ENCODE results near the gene ZRANB3.
"Not testable (repeated sequence)": the region's sequence is repeated elsewhere in the genome, so short reads cannot be mapped to it uniquely, and the experiment has no call there.

Gene ZRANB3

DNA sequence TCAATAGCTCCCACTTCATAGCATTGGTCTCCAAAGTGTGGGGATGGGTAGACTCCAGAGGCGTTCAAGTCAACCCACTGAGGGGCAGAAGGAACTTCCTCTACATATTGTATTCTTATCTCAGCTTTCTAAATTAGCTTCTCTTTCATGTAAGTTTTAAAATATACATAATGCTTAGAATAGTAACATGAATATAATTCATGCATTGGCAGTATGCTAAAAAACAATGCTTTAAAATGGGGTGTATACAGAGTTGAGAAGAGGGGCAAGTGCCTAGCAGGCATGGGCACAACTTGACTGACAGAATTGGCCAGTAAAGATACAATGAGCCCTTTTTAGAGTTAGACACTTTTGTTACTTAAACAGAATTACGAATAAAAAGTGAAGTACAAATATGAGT, 212.2 kb downstream of the ZRANB3 start:
- Mint-ChIP-seq H3K9me3 (no peaks in the 10 kb centered on the region), H3K4me1 (no peaks in the 10 kb centered on the region), H3K27me3 (no peaks in the 10 kb centered on the region), H3K27ac (no peak overlapping the region), H3K4me3 (no peak overlapping the region)
- ATAC-seq (no peak), DNase-seq (no peak)

DNA sequence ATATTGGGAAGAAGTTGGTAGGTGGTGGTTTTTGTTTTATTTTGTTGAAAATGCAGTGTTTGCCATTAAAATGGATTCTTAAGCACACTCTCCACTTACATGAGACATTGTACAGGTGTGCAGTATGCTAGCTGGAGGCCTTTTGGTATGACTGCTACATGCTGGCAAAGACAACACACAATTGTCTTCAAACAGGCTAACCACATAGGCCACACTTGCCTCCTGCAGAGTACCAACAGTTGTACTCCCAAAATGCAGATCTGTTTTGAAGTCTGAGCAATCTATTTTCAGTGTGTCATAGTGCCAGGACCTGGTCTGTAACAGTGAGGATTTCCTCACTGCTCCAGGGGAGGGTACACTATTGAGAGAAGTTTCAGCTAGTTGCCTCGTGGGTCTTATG, 213.6 kb downstream of the ZRANB3 start:
- H3K27ac Mint-ChIP-seq = no peak overlapping the region
- H3K27me3 Mint-ChIP-seq = no peaks in the 10 kb centered on the region
- no peaks in the 10 kb centered on the region for H3K4me1 Mint-ChIP-seq
- H3K4me3 Mint-ChIP-seq = no peak overlapping the region
- H3K9me3 Mint-ChIP-seq = no peaks in the 10 kb centered on the region
- peak; percentile 37 for ATAC-seq
- no peak for DNase-seq

DNA sequence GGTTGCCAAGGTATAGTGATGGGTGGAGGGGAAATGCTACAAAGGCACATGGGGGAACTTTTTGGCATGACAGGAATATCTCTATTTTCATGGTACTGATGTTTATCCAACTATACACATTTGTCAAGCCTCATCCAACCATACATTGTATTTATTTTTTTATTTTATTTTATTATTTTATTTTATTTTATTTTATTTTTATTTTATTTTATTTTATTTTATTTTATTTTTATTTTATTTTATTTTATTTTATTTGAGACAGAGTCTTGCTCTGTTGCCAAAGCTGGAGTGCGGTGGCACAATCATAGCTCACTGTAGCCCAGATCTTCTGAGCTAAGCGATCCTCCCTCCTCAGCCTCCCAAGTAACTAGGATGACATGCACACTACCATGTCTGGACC, 219.1 kb downstream of the ZRANB3 start:
- Mint-ChIP-seq H3K27me3 (no peaks in the 10 kb centered on the region), H3K4me3 (no peak overlapping the region), H3K9me3 (peaks cover 8 to 9% of the 10 kb centered on the region in 2 donors)

DNA sequence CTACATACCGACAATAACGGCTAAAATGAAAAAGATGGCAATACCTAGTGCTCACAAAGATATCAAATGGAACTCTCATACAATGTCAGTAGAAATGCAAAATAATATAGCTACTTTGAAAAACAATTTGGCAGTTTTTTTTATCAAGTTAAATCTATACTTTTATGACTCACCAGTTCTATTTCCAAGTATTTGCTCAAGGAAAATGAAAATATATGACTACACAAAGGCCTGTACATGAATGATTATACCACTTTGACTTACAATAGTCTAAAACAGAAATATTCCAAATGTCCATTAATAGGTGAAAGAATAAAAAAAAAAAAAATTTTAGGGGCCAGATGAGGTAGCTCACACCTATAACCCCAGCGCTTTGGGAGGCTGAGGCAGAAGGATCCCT, 219.8 kb downstream of the ZRANB3 start:
- H3K27me3 Mint-ChIP-seq = no peaks in the 10 kb centered on the region
- no peak for ATAC-seq

More for the DNA sequence above, 219.1 kb downstream of the ZRANB3 start:
- no peak for ATAC-seq
- Mint-ChIP-seq H3K4me1 (no peaks in the 10 kb centered on the region), H3K27ac (no peak overlapping the region)
- DNase-seq = no peak

DNA sequence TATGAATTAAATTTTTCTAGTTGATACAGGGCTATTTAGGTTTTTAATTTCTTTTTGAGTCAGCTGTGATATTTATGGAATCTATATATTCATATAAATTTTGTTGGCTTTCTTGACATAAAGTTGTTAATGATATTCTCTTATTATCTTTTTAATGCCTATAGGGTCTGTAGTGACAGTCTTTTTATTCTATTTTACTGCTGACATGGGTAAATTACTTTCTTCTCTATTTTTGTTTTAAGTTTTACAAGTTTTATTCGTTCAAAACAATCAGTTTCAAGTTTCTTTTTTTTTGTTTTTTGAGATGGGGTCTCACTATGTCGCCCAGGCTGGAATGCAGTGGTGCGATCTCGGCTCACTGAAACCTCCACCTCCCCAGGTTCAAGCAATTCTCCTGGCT, 226.3 kb downstream of the ZRANB3 start:
- H3K4me3 Mint-ChIP-seq = no peak overlapping the region

More for the DNA sequence above, 219.8 kb downstream of the ZRANB3 start:
- Mint-ChIP-seq H3K4me1 (no peaks in the 10 kb centered on the region), H3K4me3 (no peak overlapping the region), H3K9me3 (peaks cover 8 to 9% of the 10 kb centered on the region in 2 donors), H3K27ac (no peak overlapping the region)
- no peak for DNase-seq

DNA sequence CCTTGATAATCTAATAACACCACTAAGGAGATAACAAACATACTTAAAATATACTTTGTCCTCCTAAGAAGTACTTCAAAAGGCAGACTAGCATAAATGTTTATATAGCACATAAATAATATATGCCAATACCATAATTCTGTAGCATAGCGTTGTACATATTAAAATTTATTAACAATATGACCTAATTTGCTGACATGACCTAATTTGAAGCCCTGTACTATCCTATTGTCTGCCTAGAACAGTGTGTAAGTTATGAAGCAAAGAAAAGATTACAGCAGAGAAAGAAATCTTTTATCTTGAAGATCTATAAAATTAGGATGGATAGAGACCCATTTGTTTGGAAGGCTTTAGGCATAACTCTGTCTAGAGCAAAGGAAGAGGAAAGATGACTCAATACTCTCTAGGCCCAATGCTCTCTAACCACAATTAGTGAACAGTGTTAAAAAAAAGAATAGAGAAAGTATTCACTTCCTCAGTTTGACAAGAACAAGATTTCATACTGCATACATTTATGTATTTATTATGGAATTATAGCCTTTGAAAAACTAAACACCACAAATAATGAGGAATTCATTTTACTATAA, 231.3 kb downstream of the ZRANB3 start:
- DNase-seq = no peak
- Mint-ChIP-seq H3K9me3 (peaks cover 13 to 53% of the 10 kb centered on the region in 2 donors), H3K4me3 (no peak overlapping the region), H3K27me3 (no peaks in the 10 kb centered on the region), H3K4me1 (no peaks in the 10 kb centered on the region), H3K27ac (no peak overlapping the region)
- ATAC-seq = no peak

More for the DNA sequence above, 226.3 kb downstream of the ZRANB3 start:
- Mint-ChIP-seq H3K27me3 (no peaks in the 10 kb centered on the region), H3K27ac (no peak overlapping the region), H3K4me1 (no peaks in the 10 kb centered on the region), H3K9me3 (peaks cover 18 to 32% of the 10 kb centered on the region in 2 donors)
- no peak for DNase-seq
- ATAC-seq = no peak

DNA sequence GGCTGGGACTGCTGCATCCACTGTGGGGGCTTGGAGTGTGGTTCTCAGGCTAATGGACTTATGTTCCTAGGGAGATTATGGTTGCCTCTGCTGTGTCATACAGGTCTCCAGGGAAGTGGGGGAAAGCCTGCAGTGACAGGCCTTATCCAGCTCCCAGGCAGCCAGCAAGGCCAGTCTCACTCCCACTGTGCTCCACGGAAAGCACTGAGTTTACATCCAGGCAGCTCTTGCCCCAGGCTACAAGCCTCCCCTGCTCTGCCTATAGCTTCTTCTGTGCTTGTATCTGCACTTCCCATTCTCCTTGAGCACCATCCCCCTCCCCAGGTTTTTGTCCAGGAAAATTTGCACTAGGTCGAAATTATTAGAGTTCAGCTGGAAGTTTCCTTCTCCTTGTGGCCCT, 231.9 kb downstream of the ZRANB3 start:
- H3K27ac Mint-ChIP-seq = peak overlapping the region in 1 of 2 donors; percentile 92
- peaks cover 13 to 59% of the 10 kb centered on the region in 2 donors for H3K9me3 Mint-ChIP-seq
- no peak overlapping the region for H3K4me3 Mint-ChIP-seq
- no peaks in the 10 kb centered on the region for H3K4me1 Mint-ChIP-seq
- ATAC-seq (no peak), DNase-seq (no peak)
- H3K27me3 Mint-ChIP-seq = no peaks in the 10 kb centered on the region

DNA sequence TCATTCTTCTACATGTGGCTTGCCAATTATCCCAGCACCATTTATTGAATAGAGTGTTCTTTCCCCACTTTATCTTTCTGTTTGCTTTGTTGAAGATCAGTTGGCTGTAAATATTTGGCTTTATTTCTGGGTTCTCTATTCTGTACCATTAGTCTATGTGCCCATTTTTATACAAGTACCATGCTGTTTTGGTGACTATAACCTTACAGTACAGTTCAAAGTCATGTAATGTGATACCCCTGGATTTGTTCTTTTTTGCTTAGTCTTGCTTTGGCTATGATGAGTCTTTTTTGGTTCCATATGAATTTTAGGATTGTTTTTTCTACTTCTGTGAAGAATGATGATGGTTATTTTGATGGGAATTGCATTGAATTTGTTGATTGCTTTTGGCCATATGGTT, 243.9 kb downstream of the ZRANB3 start:
- not testable (repeated sequence) for H3K4me3 Mint-ChIP-seq, DNase-seq, H3K27me3 Mint-ChIP-seq, H3K27ac Mint-ChIP-seq, ATAC-seq, H3K4me1 Mint-ChIP-seq
- H3K9me3 Mint-ChIP-seq = peaks cover 29 to 32% of the 10 kb centered on the region in 2 donors

DNA sequence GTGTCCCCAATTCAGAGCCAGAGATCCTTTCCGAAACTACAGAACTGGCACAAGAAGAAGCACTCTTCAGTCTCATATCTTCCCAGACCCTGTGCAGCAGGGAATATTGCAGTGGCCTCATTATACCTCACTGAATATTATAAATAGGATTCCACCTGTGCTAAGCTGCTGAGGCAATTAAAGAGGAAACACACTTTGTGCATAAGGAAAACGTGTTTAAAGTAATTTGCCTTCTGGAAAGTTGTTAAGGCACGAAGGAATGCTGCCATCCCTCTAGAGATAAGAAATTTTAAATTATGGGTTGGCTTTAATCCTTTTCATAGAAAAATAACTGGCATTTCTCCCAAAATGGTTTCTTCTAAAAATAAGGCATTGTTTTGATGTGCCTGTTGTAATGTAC, 245.6 kb downstream of the ZRANB3 start:
- H3K27ac Mint-ChIP-seq = no peak overlapping the region
- H3K27me3 Mint-ChIP-seq = no peaks in the 10 kb centered on the region
- no peak overlapping the region for H3K4me3 Mint-ChIP-seq
- H3K4me1 Mint-ChIP-seq = no peaks in the 10 kb centered on the region
- ATAC-seq (no peak), DNase-seq (no peak)
- H3K9me3 Mint-ChIP-seq = peaks cover 29 to 32% of the 10 kb centered on the region in 2 donors

DNA sequence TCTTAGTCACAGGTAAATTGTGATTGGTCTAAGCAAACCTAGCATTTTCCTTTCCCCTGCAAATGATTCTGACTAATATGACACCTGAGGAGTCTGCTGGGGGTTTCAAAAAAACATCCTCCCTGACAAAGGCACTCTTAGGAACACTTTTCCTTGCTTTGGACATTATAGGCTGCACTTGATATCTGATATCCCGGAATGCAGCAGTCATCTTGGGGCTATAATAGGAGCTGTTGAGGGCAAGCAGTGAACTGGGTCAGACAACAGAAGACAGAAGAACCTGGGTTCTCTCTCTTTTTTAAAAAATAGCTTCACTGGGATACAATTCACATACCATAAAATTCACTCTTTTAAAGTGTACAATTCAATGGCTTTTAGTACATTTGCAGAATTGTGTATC, 249.6 kb downstream of the ZRANB3 start:
- H3K4me3 Mint-ChIP-seq = no peak overlapping the region
- no peaks in the 10 kb centered on the region for H3K4me1 Mint-ChIP-seq
- no peaks in the 10 kb centered on the region for H3K27me3 Mint-ChIP-seq
- H3K9me3 Mint-ChIP-seq = peaks cover 1 to 8% of the 10 kb centered on the region in 2 donors
- ATAC-seq (no peak), DNase-seq (no peak)
- H3K27ac Mint-ChIP-seq = no peak overlapping the region

DNA sequence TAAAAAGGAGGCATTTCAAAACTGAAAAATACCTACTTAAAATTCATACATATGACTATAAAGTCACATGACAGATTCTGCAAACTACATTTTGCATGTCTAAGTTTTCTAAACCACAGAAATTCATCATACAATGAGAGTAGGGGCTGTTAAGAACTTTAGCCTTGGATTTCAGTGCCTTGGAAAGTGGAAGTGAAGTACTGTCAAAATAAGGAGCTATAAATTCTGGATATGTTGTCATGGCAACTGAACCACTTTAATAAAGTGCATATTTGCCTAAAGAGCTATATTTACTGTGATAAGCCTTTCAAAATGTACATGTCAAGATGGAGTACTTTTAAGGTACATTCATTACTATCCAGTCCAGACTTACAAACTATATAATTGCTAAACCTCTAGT, 251.8 kb downstream of the ZRANB3 start:
- no peaks in the 10 kb centered on the region for H3K4me1 Mint-ChIP-seq
- peaks cover 0 to 8% of the 10 kb centered on the region in 2 donors for H3K9me3 Mint-ChIP-seq
- no peak overlapping the region for H3K27ac Mint-ChIP-seq
- ATAC-seq (no peak), DNase-seq (no peak)
- H3K27me3 Mint-ChIP-seq = no peaks in the 10 kb centered on the region
- H3K4me3 Mint-ChIP-seq = no peak overlapping the region

DNA sequence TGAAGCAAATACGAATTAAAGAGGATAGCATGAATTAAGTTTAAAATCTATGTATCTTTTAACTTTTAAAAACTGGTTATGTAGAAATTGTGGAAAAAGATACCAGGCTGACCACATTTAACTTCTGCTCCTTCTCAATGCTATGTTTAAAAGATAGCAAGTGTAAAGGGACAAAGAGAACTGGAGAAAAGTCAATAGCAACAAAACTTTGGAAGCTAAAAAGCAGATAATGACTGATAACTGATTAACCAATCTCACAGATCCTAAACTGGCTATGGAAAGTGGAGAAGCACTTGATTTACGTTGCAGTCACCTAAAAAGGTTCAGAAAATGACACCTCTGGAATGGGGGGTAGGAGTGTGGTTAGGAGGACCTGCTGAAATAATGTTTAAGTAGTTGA, 254.5 kb downstream of the ZRANB3 start:
- no peak for ATAC-seq
- DNase-seq = no peak
- no peak overlapping the region for H3K27ac Mint-ChIP-seq

DNA sequence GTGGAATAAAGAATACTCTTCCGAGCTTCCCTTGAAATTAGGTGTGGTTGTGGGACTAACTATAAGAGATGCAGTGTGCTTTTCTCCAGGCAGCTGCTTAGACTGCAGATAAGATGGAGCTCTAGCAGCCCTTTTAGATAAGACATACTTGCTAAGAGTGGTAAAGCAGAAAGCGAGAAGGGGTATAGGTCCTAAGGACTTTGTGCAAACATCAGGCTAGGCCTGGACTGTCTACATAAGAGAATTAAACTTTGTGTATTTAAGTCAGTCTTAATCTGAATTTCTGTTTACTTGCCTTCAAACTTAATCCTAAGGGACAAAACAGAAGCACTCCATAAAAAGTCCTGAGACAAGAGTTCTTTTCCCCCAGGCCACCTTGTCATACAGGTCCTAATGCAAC, 260.0 kb downstream of the ZRANB3 start:
- Mint-ChIP-seq H3K27me3 (no peaks in the 10 kb centered on the region), H3K9me3 (peaks cover 0 to 6% of the 10 kb centered on the region in 2 donors), H3K27ac (no peak overlapping the region), H3K4me1 (no peaks in the 10 kb centered on the region), H3K4me3 (no peak overlapping the region)
- no peak for ATAC-seq
- no peak for DNase-seq

More for the DNA sequence above, 254.5 kb downstream of the ZRANB3 start:
- Mint-ChIP-seq H3K4me1 (no peaks in the 10 kb centered on the region), H3K9me3 (peaks cover 0 to 8% of the 10 kb centered on the region in 2 donors), H3K4me3 (no peak overlapping the region), H3K27me3 (no peaks in the 10 kb centered on the region)

DNA sequence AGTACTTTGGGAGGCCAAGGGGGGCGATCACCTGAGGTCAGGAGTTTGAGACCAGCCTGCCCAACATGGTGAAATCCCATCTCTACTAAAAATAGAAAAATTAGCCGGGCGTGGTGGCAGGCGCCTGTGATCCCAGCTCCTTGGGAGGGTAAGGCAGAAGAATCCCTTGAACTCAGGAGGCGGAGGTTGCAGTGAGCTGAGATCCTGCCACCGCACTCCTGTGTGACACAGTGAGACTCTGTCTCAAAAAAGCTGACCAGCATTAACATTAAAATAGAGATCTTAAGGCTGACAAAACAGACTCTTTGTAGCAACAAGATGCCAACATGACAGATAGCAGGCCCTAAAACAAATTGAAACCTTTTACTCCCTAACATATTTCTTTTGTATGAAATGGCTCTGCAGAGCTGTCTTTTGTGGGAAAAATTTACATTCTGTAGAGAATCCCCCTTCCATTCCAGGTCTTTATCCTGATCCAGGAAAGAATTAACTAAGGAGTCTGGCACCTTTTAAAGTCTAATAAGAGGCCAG, 265.0 kb downstream of the ZRANB3 start:
- H3K27me3 Mint-ChIP-seq = no peaks in the 10 kb centered on the region
- no peaks in the 10 kb centered on the region for H3K4me1 Mint-ChIP-seq
- ATAC-seq = no peak
- no peak overlapping the region for H3K4me3 Mint-ChIP-seq
- no peak overlapping the region for H3K27ac Mint-ChIP-seq
- no peak for DNase-seq
- H3K9me3 Mint-ChIP-seq = no peaks in the 10 kb centered on the region

DNA sequence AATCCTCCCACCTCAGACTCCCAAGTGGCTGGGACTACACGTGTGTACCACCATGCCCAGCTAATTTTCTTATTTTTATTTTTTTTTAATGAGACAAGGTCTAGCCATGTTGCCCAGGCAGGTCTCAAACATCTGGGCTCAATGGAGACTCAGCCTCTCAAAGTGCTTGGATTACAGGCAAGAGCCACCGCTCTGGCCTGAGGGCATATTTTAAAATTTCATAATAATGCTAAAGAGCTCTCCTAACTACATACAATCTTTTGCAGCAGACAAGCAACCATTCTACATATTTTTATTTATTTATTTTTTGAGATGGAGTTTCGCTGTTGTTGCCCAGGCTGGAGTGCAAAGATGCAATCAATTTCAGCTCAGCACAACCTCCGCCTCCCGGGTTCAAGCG, 271.9 kb downstream of the ZRANB3 start:
- Mint-ChIP-seq H3K9me3 (no peaks in the 10 kb centered on the region), H3K27ac (no peak overlapping the region), H3K27me3 (no peaks in the 10 kb centered on the region), H3K4me3 (no peak overlapping the region), H3K4me1 (no peaks in the 10 kb centered on the region)
- no peak for DNase-seq
- no peak for ATAC-seq

DNA sequence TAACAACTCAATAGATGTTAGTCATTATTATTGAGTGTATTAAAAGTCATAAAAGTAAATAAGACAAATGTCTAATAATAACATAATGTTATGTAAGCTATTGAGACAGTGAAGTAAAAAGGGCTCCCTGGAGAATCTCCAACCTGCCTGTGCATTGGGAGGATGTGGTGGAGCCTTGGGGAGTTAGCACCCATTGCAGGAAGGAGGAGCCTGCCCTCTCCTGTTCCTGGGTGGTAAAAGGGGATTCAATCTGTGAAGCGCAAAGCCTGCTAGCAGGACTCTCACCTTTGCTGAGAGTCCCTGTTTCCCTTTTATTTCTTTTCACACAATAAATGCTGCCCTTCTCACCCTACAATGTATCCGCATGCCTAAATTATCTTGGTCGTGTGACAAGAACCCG, 272.8 kb downstream of the ZRANB3 start:
- no peaks in the 10 kb centered on the region for H3K27me3 Mint-ChIP-seq
- ATAC-seq = no peak
- H3K4me1 Mint-ChIP-seq = no peaks in the 10 kb centered on the region
- H3K27ac Mint-ChIP-seq = no peak overlapping the region
- no peaks in the 10 kb centered on the region for H3K9me3 Mint-ChIP-seq
- DNase-seq = peak in 1 of 2 donors; percentile 12
- H3K4me3 Mint-ChIP-seq = no peak overlapping the region
